DOHH2 (cell line): ENCODE measurements around the gene NFE2L2.

Experiments used
- H3F3A ChIP-seq: fragments of 200-600 bp; sonication (generic), shearing (Covaris generic); 2 replicates; pipeline ENCODE4 v1.6.0; 2016; ENCODE audit warnings: antibody characterized with exemption, mild to moderate bottlenecking; ENCODE audit not compliant: control insufficient read depth, insufficient read depth
- H3K27ac ChIP-seq: fragments of 200-600 bp; sonication (generic); 2 replicates; pipeline ENCODE4 v1.5.1; 2014; ENCODE audit warnings: low read depth, mild to moderate bottlenecking, low read length, moderate library complexity
- H3K27me3 ChIP-seq: fragments of 200-600 bp; sonication (generic); 2 replicates; pipeline ENCODE4 v1.6.1; 2014; ENCODE audit warnings: mild to moderate bottlenecking, low read length, mixed read lengths; ENCODE audit not compliant: control insufficient read depth
- H3K36me3 ChIP-seq: fragments of 200-600 bp; sonication (generic); 2 replicates; pipeline ENCODE4 v1.6.1; 2014; ENCODE audit warnings: mild to moderate bottlenecking, low read length, moderate library complexity, mixed read lengths; ENCODE audit not compliant: control insufficient read depth
- H3K4me1 ChIP-seq: fragments of 200-600 bp; sonication (generic); 2 replicates; pipeline ENCODE4 v1.6.1; 2014; ENCODE audit warnings: mild to moderate bottlenecking, low read length, mixed read lengths; ENCODE audit not compliant: control insufficient read depth
- H3K4me2 ChIP-seq: fragments of 200-600 bp; sonication (generic); 2 replicates; pipeline ENCODE4 v1.6.0; 2014; ENCODE audit warnings: mild to moderate bottlenecking, low read length, moderate library complexity
- H3K4me3 ChIP-seq: fragments of 200-600 bp; sonication (generic); 2 replicates; pipeline ENCODE4 v1.5.1; 2014; ENCODE audit warnings: mild to moderate bottlenecking, low read length, mixed read lengths
- H3K79me2 ChIP-seq: fragments of 200-600 bp; sonication (generic); 2 replicates; pipeline ENCODE4 v1.6.1; 2014; ENCODE audit warnings: mild to moderate bottlenecking, low read length, mixed read lengths; ENCODE audit not compliant: control insufficient read depth
- H3K9me2 ChIP-seq: fragments of 200-600 bp; sonication (generic); replicated peaks from 2 replicates; pipeline ENCODE4 v1.6.1; 2014; ENCODE audit warnings: mild to moderate bottlenecking, low read length, mixed read lengths; ENCODE audit not compliant: control insufficient read depth
- H3K9me3 ChIP-seq: fragments of 200-600 bp; sonication (generic); 2 replicates; pipeline ENCODE4 v1.6.1; 2014; ENCODE audit warnings: antibody characterized with exemption, low read length, mixed read lengths; ENCODE audit not compliant: control insufficient read depth, insufficient read depth
- H4K20me1 ChIP-seq: fragments of 200-600 bp; sonication (generic); 2 replicates; pipeline ENCODE4 v1.6.0; 2014; ENCODE audit warnings: low read depth, mild to moderate bottlenecking, antibody characterized with exemption, low read length, moderate library complexity; ENCODE audit not compliant: control insufficient read depth, insufficient read depth
- EZH2phosphoT487 ChIP-seq: fragments of 200-600 bp; sonication (generic); IDR thresholded peaks from 2 replicates; pipeline ENCODE4 v1.6.1; 2017; ENCODE audit warnings: borderline replicate concordance, mild to moderate bottlenecking, antibody characterized with exemption, low read length, moderate library complexity, mixed read lengths
- TF ChIP-seq, protein P1 (sequence below): fragments of 200-600 bp; sonication (generic); IDR thresholded peaks from one replicate; pipeline ENCODE4 v1.5.1; 2014; ENCODE audit warnings: antibody characterized with exemption, mild to moderate bottlenecking, low read depth, low read length; ENCODE audit not compliant: poor library complexity, severe bottlenecking

The NFE2L2 gene

GRCh38 chr2:177183860-177184259 is 80.7 kb downstream of the NFE2L2 start:
- no peaks in the 10 kb centered on the region for H3F3A ChIP-seq
- TF ChIP-seq EZH2phosphoT487, result no peak
- TF ChIP-seq, protein P1, sequence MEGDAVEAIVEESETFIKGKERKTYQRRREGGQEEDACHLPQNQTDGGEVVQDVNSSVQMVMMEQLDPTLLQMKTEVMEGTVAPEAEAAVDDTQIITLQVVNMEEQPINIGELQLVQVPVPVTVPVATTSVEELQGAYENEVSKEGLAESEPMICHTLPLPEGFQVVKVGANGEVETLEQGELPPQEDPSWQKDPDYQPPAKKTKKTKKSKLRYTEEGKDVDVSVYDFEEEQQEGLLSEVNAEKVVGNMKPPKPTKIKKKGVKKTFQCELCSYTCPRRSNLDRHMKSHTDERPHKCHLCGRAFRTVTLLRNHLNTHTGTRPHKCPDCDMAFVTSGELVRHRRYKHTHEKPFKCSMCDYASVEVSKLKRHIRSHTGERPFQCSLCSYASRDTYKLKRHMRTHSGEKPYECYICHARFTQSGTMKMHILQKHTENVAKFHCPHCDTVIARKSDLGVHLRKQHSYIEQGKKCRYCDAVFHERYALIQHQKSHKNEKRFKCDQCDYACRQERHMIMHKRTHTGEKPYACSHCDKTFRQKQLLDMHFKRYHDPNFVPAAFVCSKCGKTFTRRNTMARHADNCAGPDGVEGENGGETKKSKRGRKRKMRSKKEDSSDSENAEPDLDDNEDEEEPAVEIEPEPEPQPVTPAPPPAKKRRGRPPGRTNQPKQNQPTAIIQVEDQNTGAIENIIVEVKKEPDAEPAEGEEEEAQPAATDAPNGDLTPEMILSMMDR, result no peak
- H3K9me3 ChIP-seq, result no peaks in the 10 kb centered on the region
- no peaks in the 10 kb centered on the region for H3K79me2 ChIP-seq
- H3K4me1 ChIP-seq, result no peaks in the 10 kb centered on the region
- no peak overlapping the region for H3K27ac ChIP-seq
- H4K20me1 ChIP-seq, result no peaks in the 10 kb centered on the region
- H3K36me3 ChIP-seq, result no peaks in the 10 kb centered on the region
- no peak overlapping the region for H3K4me2 ChIP-seq
- no peak overlapping the region for H3K4me3 ChIP-seq
- no peaks in the 10 kb centered on the region for H3K9me2 ChIP-seq
- peaks cover 2% of the 10 kb centered on the region; the same call in 1 of the 2 replicates for H3K27me3 ChIP-seq
